ENCODE results near the gene CRBN. TPM values are rescaled to one million over a fixed set of nuclear protein-coding genes. Genes with fewer than 3 reads are reported as not detected.

The CRBN gene
- total RNA-seq, 3 donors from 2014 or later, result 111 to 197 (median 143) TPM

DNA sequence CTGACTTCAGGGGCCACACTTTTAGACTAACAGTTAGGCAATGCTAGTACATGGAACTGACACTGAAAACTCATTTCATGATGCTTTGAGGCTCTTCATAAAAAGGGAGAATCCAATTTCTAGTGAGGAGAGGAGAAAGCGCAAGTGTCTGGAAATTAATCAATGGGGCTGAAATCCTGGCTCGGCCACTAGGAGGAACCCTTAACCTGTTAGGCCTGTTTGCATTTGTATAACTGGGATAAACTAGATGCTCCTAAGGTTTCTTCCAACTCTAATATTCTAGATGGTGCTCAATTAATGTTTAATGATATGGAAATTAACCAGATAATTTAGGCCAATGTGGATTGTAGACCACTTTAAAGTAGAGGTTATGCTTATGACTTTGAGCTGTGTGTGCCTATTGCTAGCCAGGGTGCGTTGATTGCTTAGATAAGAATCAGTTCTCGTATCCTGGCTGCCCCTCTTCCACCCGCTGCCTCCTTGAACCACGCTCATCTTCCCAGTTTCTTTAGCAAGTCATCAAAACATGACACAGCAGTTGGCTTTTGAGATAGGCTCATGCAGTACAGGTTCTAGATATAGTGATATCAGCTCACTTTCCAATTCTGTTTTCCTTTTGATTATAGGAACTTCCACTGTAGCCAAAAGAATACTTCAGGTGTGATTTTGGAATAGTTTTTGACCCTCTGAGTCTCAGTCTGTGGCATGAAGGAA lies 16.8 kb upstream of the CRBN start:
- H3K36me3 ChIP-seq, result no peaks in the 10 kb centered on the region
- H3K27ac ChIP-seq, result no peak overlapping the region
- no peak for DNase-seq (ENCODE audit: low spot score in 2 of 2)
- H3K9me3 ChIP-seq, result no peaks in the 10 kb centered on the region
- H3K4me3 ChIP-seq, result no peak overlapping the region
- no peak for TF ChIP-seq POLR2AphosphoS5 (IDR thresholded peaks at IDR 0.05)
- TF ChIP-seq, protein P1, sequence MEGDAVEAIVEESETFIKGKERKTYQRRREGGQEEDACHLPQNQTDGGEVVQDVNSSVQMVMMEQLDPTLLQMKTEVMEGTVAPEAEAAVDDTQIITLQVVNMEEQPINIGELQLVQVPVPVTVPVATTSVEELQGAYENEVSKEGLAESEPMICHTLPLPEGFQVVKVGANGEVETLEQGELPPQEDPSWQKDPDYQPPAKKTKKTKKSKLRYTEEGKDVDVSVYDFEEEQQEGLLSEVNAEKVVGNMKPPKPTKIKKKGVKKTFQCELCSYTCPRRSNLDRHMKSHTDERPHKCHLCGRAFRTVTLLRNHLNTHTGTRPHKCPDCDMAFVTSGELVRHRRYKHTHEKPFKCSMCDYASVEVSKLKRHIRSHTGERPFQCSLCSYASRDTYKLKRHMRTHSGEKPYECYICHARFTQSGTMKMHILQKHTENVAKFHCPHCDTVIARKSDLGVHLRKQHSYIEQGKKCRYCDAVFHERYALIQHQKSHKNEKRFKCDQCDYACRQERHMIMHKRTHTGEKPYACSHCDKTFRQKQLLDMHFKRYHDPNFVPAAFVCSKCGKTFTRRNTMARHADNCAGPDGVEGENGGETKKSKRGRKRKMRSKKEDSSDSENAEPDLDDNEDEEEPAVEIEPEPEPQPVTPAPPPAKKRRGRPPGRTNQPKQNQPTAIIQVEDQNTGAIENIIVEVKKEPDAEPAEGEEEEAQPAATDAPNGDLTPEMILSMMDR (IDR thresholded peaks at IDR 0.05), result peak in 1 of 3 donors; percentile 30
- no peaks in the 10 kb centered on the region for H3K4me1 ChIP-seq
- intact Hi-C loops (cut with DNase I; ENCODE audit: low total_unique reads), result no loop called here
- no peaks in the 10 kb centered on the region for H3K27me3 ChIP-seq

GRCh38 chr3:3194861-3195260 lies 15.4 kb upstream of the CRBN start:
- H3K36me3 ChIP-seq, result no peaks in the 10 kb centered on the region
- no peaks in the 10 kb centered on the region for H3K4me1 ChIP-seq
- intact Hi-C loops (cut with DNase I; ENCODE audit: low total_unique reads), result no loop called here
- H3K9me3 ChIP-seq, result no peaks in the 10 kb centered on the region
- H3K4me3 ChIP-seq, result no peak overlapping the region
- H3K27me3 ChIP-seq, result no peaks in the 10 kb centered on the region
- no peak for DNase-seq (ENCODE audit: low spot score in 2 of 2)
- TF ChIP-seq, protein P1 (IDR thresholded peaks at IDR 0.05), result no peak
- TF ChIP-seq POLR2AphosphoS5 (IDR thresholded peaks at IDR 0.05) (no peak), POLR2A (IDR thresholded peaks at IDR 0.05) (no peak)
- no peak overlapping the region for H3K27ac ChIP-seq

DNA sequence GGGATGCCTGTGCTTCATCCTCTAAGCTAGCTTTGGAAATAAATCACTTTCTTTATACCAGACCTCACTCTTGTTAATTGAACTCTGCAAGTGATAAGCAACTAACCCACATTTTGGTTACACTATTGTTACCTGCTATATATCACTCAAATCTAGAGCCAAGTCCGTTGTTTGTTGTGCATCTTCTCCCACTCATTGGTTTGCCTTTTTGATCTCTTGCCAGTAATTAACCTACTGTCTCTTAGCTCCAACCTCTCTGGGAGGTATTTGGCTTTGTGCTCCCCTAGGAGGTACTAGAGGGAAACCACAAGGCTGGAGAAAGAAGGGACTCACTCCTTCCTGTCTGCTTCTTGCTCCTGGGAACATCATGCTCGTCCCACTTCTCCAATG lies 12.8 kb upstream of the CRBN start:
- TF ChIP-seq POLR2AphosphoS5 (IDR thresholded peaks at IDR 0.05) (no peak), POLR2A (IDR thresholded peaks at IDR 0.05) (no peak)
- TF ChIP-seq, protein P1 (IDR thresholded peaks at IDR 0.05), result no peak
- H3K27me3 ChIP-seq, result no peaks in the 10 kb centered on the region
- H3K4me3 ChIP-seq, result no peak overlapping the region

DNA sequence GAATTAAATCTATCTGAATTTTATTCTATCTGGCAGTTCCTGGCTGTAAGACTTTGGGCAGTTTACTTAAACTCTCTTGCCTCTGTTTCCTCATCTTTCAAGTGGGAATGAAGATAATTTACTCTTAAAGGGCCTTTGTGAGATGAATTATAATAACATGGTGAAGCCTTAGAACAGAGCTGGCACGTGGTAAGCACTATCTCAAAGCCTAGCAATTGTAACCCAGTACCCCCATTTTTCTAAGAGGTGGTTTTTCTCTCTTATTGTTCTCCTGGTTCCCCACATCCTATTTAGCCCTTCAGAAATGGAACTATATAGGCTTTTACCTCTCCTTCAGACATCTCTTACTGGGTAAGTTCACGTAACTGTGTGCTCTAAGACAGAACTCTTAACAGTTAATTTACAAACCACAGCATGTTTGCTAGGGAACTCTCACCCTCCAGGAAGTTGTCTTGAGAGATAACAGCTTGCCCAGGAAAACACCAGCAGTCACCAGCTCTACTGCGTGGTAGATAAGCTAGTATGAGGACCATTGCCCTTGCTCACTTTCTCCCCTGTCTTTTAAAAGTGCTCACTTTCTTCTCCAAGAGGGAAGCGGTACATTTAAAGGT lies 12.3 kb upstream of the CRBN start:
- no peak for DNase-seq (ENCODE audit: low spot score in 2 of 2)
- intact Hi-C loops (cut with DNase I; ENCODE audit: low total_unique reads), result no loop called here

More for the DNA sequence above, 12.8 kb upstream of the CRBN start:
- Histone ChIP-seq H3K36me3 (no peaks in the 10 kb centered on the region), H3K4me1 (no peaks in the 10 kb centered on the region), H3K27ac (no peak overlapping the region), H3K9me3 (no peaks in the 10 kb centered on the region)
- DNase-seq (ENCODE audit: low spot score in 2 of 2), result no peak
- intact Hi-C loops (cut with DNase I; ENCODE audit: low total_unique reads), result no loop called here

DNA sequence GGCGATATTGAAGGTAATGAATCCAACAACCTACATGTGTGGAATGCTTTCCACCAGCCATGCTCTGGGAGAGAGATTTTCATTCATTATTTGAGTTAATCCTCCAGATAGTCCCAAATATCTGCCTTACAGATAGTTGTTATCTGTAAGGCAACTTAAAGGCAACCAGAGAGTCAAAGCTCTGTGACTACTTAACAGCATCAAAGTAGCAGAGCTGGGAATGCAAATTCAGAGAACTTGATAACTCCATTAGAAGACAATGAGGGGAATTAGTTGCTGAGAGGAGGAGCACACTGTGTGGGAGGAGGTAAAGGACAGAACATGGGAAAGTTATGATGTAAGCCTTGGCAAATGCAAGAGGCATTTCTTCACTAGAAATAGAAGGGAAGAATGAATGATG lies 10.5 kb upstream of the CRBN start:
- Histone ChIP-seq H3K4me1 (no peaks in the 10 kb centered on the region), H3K4me3 (no peak overlapping the region), H3K36me3 (no peaks in the 10 kb centered on the region), H3K9me3 (peaks cover 7 to 10% of the 10 kb centered on the region in 2 donors), H3K27ac (no peak overlapping the region), H3K27me3 (no peaks in the 10 kb centered on the region)
- no peak for DNase-seq (ENCODE audit: low spot score in 2 of 2)
- intact Hi-C loops (cut with DNase I; ENCODE audit: low total_unique reads), result no loop called here
- TF ChIP-seq POLR2AphosphoS5 (IDR thresholded peaks at IDR 0.05), result no peak
- no peak for TF ChIP-seq POLR2A (IDR thresholded peaks at IDR 0.05)
- TF ChIP-seq, protein P1 (IDR thresholded peaks at IDR 0.05), result no peak

More for the DNA sequence above, 12.3 kb upstream of the CRBN start:
- Histone ChIP-seq H3K9me3 (peaks cover 3% of the 10 kb centered on the region in 2 donors), H3K4me3 (no peak overlapping the region), H3K27ac (no peak overlapping the region), H3K36me3 (no peaks in the 10 kb centered on the region), H3K4me1 (no peaks in the 10 kb centered on the region), H3K27me3 (no peaks in the 10 kb centered on the region)
- TF ChIP-seq POLR2A (IDR thresholded peaks at IDR 0.05), result no peak
- TF ChIP-seq POLR2AphosphoS5 (IDR thresholded peaks at IDR 0.05), result no peak
- TF ChIP-seq, protein P1 (IDR thresholded peaks at IDR 0.05), result no peak

Measured in breast epithelium (tissue), 4 donors.